ENCODE data around the gene GAPDHS. TPM values are rescaled to one million over a fixed set of nuclear protein-coding genes. Genes with fewer than 3 reads are reported as not detected.

Gene GAPDHS
- total RNA-seq, 1 experiment from 2014 or later: 0.07 TPM

GRCh38 chr19:35540356-35540927 lies 7.2 kb downstream of the GAPDHS start:
- Histone ChIP-seq H3K27me3 (ENCODE audit: control insufficient read depth, insufficient read depth, low read length) (no peaks in the 10 kb centered on the region), H3K36me3 (replicated peaks; ENCODE audit: control insufficient read depth, insufficient read depth, low read length) (peaks cover 6% of the 10 kb centered on the region), H3K4me3 (ENCODE audit: insufficient read depth, low read depth, low read length) (no peak overlapping the region)
- no peak for DNase-seq

- Histone ChIP-seq H3K4me3 (ENCODE audit: insufficient read depth, low read depth, low read length) (no peak overlapping the region), H3K36me3 (replicated peaks; ENCODE audit: control insufficient read depth, insufficient read depth, low read length) (peaks cover 9% of the 10 kb centered on the region), H3K27me3 (ENCODE audit: control insufficient read depth, insufficient read depth, low read length) (no peaks in the 10 kb centered on the region)
- no peak for DNase-seq
These were observed 9.0 kb downstream of the GAPDHS start for GRCh38 chr19:35542209-35542608.

- DNase-seq: no peak
- peaks cover 12% of the 10 kb centered on the region for H3K36me3 ChIP-seq (replicated peaks; ENCODE audit: control insufficient read depth, insufficient read depth, low read length)
- H3K27me3 ChIP-seq (ENCODE audit: control insufficient read depth, insufficient read depth, low read length): no peaks in the 10 kb centered on the region
- H3K4me3 ChIP-seq (ENCODE audit: insufficient read depth, low read depth, low read length): no peak overlapping the region
These were observed 10.2 kb downstream of the GAPDHS start for GRCh38 chr19:35543280-35544109.

- no peak for DNase-seq
- peak overlapping the region; percentile 94 for H3K4me3 ChIP-seq (ENCODE audit: insufficient read depth, low read depth, low read length)
- H3K27me3 ChIP-seq (ENCODE audit: control insufficient read depth, insufficient read depth, low read length): no peaks in the 10 kb centered on the region
- peaks cover 12% of the 10 kb centered on the region for H3K36me3 ChIP-seq (replicated peaks; ENCODE audit: control insufficient read depth, insufficient read depth, low read length)
These were observed 11.0 kb downstream of the GAPDHS start for GRCh38 chr19:35544110-35544802.

GRCh38 chr19:35545001-35545854 lies 12.0 kb downstream of the GAPDHS start, which contains the start of gene TMEM147:
Gene TMEM147, plus strand, starts transcription at chr19:35545626. Its CDS starts 114 bp downstream, at chr19:35545740.
- Histone ChIP-seq H3K36me3 (replicated peaks; ENCODE audit: control insufficient read depth, insufficient read depth, low read length) (peaks cover 12% of the 10 kb centered on the region), H3K4me3 (ENCODE audit: insufficient read depth, low read depth, low read length) (peak within 1 kb of the TSS; percentile 94), H3K27me3 (ENCODE audit: control insufficient read depth, insufficient read depth, low read length) (no peaks in the 10 kb centered on the region)
- DNase-seq: peak; percentile 100

- peaks cover 12% of the 10 kb centered on the region for H3K36me3 ChIP-seq (replicated peaks; ENCODE audit: control insufficient read depth, insufficient read depth, low read length)
- peak overlapping the region; percentile 94 for H3K4me3 ChIP-seq (ENCODE audit: insufficient read depth, low read depth, low read length)
- no peaks in the 10 kb centered on the region for H3K27me3 ChIP-seq (ENCODE audit: control insufficient read depth, insufficient read depth, low read length)
- peak; percentile 88 for DNase-seq
These were observed 12.7 kb downstream of the GAPDHS start for GRCh38 chr19:35545855-35546381.

DNA sequence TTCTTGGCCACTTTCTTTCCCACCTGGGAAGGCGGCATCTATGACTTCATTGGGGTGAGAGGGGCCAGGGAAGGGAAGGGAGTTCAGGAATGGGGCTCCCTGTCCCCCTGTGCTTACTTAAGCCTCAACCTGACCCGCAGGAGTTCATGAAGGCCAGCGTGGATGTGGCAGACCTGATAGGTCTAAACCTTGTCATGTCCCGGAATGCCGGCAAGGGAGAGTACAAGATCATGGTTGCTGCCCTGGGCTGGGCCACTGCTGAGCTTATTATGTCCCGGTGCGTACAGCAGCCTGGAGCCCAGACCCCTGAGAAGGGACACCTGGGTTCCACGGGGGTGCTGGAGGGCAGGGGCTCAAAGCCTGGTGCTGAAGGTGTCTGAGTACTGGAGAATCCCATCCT lies 13.3 kb downstream of the GAPDHS start:
- no peaks in the 10 kb centered on the region for H3K27me3 ChIP-seq (ENCODE audit: control insufficient read depth, insufficient read depth, low read length)

DNA sequence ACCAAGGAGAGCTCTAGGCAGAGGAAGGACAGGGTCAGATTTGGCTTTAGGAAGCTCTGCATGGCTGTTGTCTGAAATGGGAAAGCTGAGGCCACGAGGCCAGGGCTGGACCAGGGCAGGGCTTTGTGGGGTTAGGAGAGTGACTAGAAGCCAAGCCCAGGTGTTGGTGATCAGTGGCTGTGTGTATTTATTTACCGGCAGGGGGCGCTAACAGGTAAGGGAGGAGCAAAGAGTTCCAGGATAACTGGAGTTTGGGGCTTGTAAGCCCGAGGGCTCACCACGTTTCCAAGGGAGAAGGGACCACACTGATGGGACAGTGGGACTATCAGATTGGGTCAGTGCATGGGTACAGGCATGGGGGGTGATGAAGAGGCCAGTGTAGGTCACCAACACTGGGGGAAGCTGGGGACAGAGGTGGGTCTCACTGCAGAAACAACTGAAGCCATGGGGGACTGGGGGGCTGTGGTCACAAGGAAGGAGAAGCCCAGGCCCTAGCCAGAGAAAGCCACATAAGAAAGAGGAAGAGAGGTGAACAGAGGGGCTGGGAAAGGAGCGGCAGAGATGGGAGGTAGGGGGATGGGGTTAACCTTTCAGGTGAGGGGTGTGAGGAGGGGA lies 16.0 kb downstream of the GAPDHS start:
- Histone ChIP-seq H3K27me3 (ENCODE audit: control insufficient read depth, insufficient read depth, low read length) (no peaks in the 10 kb centered on the region), H3K36me3 (replicated peaks; ENCODE audit: control insufficient read depth, insufficient read depth, low read length) (peaks cover 6% of the 10 kb centered on the region), H3K4me3 (ENCODE audit: insufficient read depth, low read depth, low read length) (no peak overlapping the region)
- DNase-seq: peak; percentile 95

More for the DNA sequence above, 13.3 kb downstream of the GAPDHS start:
- Histone ChIP-seq H3K36me3 (replicated peaks; ENCODE audit: control insufficient read depth, insufficient read depth, low read length) (peaks cover 12% of the 10 kb centered on the region), H3K4me3 (ENCODE audit: insufficient read depth, low read depth, low read length) (no peak overlapping the region)
- no peak for DNase-seq

GRCh38 chr19:35549879-35550523 lies 16.7 kb downstream of the GAPDHS start:
- no peak overlapping the region for H3K4me3 ChIP-seq (ENCODE audit: insufficient read depth, low read depth, low read length)
- no peak for DNase-seq
- H3K27me3 ChIP-seq (ENCODE audit: control insufficient read depth, insufficient read depth, low read length): no peaks in the 10 kb centered on the region
- peaks cover 6% of the 10 kb centered on the region for H3K36me3 ChIP-seq (replicated peaks; ENCODE audit: control insufficient read depth, insufficient read depth, low read length)

DNA sequence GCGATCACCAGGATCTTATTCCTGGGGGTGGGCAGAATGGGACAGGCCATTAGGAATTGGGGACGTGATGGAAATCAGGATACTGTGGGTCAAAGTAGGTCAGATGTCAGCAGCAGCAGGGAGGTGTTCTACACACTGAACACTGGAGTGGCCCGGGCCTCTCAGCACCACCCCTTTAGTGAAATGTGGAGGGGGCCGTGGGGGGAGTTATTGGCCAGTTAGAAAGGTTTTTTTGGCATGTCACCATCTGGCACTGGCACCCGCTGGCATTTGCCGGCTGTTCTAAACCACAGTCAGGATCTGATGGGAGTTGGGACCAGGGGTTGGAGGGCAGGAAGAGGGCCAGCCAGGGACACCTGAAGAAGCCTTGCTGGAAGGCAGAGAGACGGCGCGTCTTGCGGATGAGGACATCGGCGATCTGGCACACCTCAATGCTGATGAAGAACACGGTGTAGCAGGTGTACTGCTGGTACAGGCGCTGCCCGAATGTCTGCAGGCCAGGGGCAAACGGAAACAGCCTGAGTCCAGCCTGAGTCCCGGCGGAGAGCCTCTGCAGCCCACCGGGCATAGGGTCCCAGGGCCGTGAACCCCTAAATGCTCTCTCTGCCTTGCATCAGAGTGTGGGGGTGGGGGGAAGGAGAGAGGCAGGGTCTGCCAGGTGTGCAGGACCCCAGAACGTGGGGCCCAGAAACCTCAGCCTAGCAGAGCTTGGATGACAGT lies 18.0 kb downstream of the GAPDHS start:
- peaks cover 2% of the 10 kb centered on the region; the same call in 1 of the 2 replicates for H3K27me3 ChIP-seq (ENCODE audit: control insufficient read depth, insufficient read depth, low read length)
- H3K4me3 ChIP-seq (ENCODE audit: insufficient read depth, low read depth, low read length): no peak overlapping the region
- H3K36me3 ChIP-seq (replicated peaks; ENCODE audit: control insufficient read depth, insufficient read depth, low read length): peaks cover 6% of the 10 kb centered on the region
- DNase-seq: no peak

DNA sequence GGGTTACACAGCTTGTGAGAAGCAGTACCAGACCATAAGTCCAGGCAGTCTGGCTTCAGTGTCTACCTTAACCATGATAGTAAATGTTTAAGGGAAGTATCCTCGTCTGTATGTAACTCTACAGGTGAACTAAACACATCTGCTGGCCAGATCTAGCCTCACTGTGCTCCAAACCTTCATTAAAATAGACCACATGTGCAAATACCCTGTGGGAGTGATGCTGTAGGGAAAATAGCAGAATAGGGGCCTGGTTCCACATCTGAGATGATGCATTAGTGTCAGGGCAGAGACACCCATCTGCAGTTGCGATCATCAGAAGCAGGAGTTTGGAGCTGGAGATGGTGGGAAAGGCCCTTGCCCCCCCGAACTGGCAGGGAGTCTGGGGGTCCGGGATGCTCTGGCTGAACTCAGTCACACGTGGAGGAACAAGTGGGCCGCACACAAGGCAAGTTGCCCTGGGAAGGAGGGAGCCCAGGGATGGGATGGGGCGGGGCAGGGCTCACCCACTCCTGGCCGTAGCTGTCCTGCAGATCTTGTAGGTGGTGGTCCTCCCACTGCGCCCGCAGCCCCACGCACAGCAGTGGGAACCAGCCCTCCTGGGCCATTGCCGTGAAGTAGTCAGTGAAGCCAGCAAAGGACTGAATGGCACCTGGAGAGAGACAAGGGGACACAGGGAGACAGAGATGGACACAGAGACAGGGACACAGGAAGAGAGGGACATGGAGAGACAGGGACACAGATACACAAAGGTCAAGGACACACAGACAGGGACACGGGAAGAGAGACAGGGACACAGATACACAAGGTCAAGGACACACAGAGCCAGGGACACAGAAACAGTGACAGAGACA lies 19.5 kb downstream of the GAPDHS start:
- no peaks in the 10 kb centered on the region; the same call in 1 of the 2 replicates for H3K36me3 ChIP-seq (replicated peaks; ENCODE audit: control insufficient read depth, insufficient read depth, low read length)
- peaks cover 10% of the 10 kb centered on the region for H3K27me3 ChIP-seq (ENCODE audit: control insufficient read depth, insufficient read depth, low read length)

DNA sequence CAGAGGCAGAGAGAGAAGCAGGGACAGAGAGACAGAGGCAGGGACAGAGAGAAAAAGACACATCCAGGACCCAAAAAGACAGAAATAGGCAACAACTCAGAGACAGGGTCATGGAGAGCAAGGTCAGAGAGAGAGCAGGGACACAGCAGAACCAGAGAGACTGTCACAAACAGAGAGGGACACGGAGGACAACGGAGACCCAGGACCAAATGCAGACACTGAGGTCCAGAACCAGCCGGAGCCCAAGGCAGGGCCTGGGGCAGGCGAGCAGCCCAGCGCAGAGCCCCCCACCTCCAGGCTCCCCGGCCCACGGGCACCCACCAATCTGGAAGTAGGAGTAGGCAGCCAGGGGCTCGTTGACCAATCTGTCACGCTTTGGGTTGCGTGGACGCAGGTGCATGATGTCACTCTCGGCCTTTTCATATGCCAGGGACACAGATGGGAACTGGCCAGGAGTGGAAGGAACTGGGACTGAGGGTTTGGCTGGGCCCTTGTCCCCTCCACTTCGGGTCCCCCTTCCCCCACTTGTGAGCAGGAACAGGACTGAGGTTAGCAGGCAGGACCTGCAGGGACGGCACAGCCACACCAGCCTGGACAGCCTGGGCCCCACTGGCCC lies 20.2 kb downstream of the GAPDHS start:
- no peaks in the 10 kb centered on the region for H3K36me3 ChIP-seq (replicated peaks; ENCODE audit: control insufficient read depth, insufficient read depth, low read length)
- peaks cover 12% of the 10 kb centered on the region for H3K27me3 ChIP-seq (ENCODE audit: control insufficient read depth, insufficient read depth, low read length)
- no peak for DNase-seq
- H3K4me3 ChIP-seq (ENCODE audit: insufficient read depth, low read depth, low read length): no peak overlapping the region

More for the DNA sequence above, 19.5 kb downstream of the GAPDHS start:
- DNase-seq: no peak
- H3K4me3 ChIP-seq (ENCODE audit: insufficient read depth, low read depth, low read length): no peak overlapping the region

Data from H7 (cell line).